DND-41 (cell line): ENCODE results near the gene XAGE2.

Experiments used
- EZH2 ChIP-seq: IDR thresholded peaks from 3 replicates; pipeline ENCODE4 v1.6.1; 2012; ENCODE audit warnings: borderline replicate concordance, low read depth, mild to moderate bottlenecking, moderate library complexity, low read length, inconsistent platforms; ENCODE audit not compliant: severe bottlenecking
- TF ChIP-seq, protein P1 (sequence below): IDR thresholded peaks from 2 replicates; pipeline ENCODE4 v1.5.1; 2012; ENCODE audit warnings: borderline replicate concordance, low read length, moderate library complexity, mild to moderate bottlenecking; ENCODE audit not compliant: poor library complexity, severe bottlenecking; ENCODE audit errors: extremely low read depth

DNA sequence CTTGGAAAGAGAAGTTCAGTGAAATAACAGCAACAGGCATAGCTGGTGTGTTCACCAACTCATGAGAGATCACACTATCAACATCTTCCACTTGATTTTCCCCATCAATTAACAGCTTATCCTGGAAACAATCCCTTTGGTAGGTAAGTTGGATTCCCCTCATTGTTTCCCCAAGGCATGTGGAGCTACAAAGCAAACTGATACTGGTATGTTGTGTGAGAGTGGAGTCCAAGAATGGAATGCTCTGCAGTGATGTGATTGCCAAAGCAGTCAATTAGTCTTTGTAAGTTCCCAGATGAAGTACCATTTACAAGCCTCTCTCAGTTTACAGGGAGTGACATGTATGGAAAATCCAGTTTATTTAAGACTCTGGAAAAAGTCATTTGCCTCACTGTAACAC lies 13.7 kb upstream of the XAGE2 start:
- TF ChIP-seq, protein P1, sequence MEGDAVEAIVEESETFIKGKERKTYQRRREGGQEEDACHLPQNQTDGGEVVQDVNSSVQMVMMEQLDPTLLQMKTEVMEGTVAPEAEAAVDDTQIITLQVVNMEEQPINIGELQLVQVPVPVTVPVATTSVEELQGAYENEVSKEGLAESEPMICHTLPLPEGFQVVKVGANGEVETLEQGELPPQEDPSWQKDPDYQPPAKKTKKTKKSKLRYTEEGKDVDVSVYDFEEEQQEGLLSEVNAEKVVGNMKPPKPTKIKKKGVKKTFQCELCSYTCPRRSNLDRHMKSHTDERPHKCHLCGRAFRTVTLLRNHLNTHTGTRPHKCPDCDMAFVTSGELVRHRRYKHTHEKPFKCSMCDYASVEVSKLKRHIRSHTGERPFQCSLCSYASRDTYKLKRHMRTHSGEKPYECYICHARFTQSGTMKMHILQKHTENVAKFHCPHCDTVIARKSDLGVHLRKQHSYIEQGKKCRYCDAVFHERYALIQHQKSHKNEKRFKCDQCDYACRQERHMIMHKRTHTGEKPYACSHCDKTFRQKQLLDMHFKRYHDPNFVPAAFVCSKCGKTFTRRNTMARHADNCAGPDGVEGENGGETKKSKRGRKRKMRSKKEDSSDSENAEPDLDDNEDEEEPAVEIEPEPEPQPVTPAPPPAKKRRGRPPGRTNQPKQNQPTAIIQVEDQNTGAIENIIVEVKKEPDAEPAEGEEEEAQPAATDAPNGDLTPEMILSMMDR: no peak
- no peak for TF ChIP-seq EZH2
